GM23338 (cell line): ENCODE data around the gene CABLES1. TPM values are rescaled to one million over a fixed set of nuclear protein-coding genes. Genes with fewer than 3 reads are reported as not detected.

Experiments used
- ATAC-seq: fragments of 200-7000 bp; cut with Tn5 transposase; 3 replicates; pipeline ENCODE4 v1.9.1; 2020
- DNase-seq: peaks from one replicate; pipeline ENCODE4 v3.0.0-alpha.2; 2015; ENCODE audit warnings: low spot score
- H2AFZ ChIP-seq: fragments of 200-600 bp; sonication (generic); 2 replicates; pipeline ENCODE4 v1.8.0; 2016; ENCODE audit warnings: antibody characterized with exemption, mild to moderate bottlenecking, moderate library complexity
- H3F3A ChIP-seq: fragments of 200-600 bp; sonication (generic); replicated peaks from 2 replicates; pipeline ENCODE4 v1.8.0; 2017; ENCODE audit warnings: antibody characterized with exemption, mixed run types, low read depth
- H3K27ac ChIP-seq: fragments of 200-600 bp; sonication (generic); 2 replicates; pipeline ENCODE4 v1.6.1; 2016; ENCODE audit warnings: low read depth
- H3K27me3 ChIP-seq: fragments of 200-600 bp; sonication (generic); 2 replicates; pipeline ENCODE4 v1.8.0; 2016; ENCODE audit warnings: mild to moderate bottlenecking, mixed run types, moderate library complexity; ENCODE audit not compliant: insufficient read depth
- H3K36me3 ChIP-seq: fragments of 200-600 bp; sonication (generic); 2 replicates; pipeline ENCODE4 v1.8.0; 2016; ENCODE audit warnings: mild to moderate bottlenecking; ENCODE audit not compliant: insufficient read depth
- H3K4me1 ChIP-seq: fragments of 200-600 bp; sonication (generic); 2 replicates; pipeline ENCODE4 v1.8.0; 2016; ENCODE audit warnings: mild to moderate bottlenecking, moderate library complexity; ENCODE audit not compliant: insufficient read depth
- H3K4me2 ChIP-seq: fragments of 200-600 bp; sonication (generic); 2 replicates; pipeline ENCODE4 v1.7.1; 2017; ENCODE audit warnings: mixed run types
- H3K4me3 ChIP-seq: fragments of 200-600 bp; sonication (generic); 2 replicates; pipeline ENCODE4 v1.6.1; 2016; ENCODE audit warnings: mixed run types
- H3K79me2 ChIP-seq: fragments of 200-600 bp; sonication (generic); replicated peaks from 2 replicates; pipeline ENCODE4 v1.8.0; 2017; ENCODE audit warnings: mild to moderate bottlenecking; ENCODE audit not compliant: insufficient read depth
- H3K9me2 ChIP-seq: fragments of 200-600 bp; sonication (generic); 2 replicates; pipeline ENCODE4 v1.8.0; 2017; ENCODE audit not compliant: insufficient read depth
- H4K20me1 ChIP-seq: fragments of 200-600 bp; sonication (generic); replicated peaks from 2 replicates; pipeline ENCODE4 v1.8.0; 2017; ENCODE audit warnings: mild to moderate bottlenecking; ENCODE audit not compliant: insufficient read depth
- H3K27ac Mint-ChIP-seq: 2 replicates; pipeline ENCODE4 v1.8.0; 2020; ENCODE audit warnings: inconsistent platforms, mild to moderate bottlenecking, moderate library complexity, mixed read lengths
- H3K27me3 Mint-ChIP-seq: 3 replicates; pipeline ENCODE4 v1.8.0; 2022; ENCODE audit warnings: low read depth, mild to moderate bottlenecking, moderate library complexity, mixed read lengths, inconsistent platforms; ENCODE audit not compliant: insufficient read depth, poor library complexity
- H3K36me3 Mint-ChIP-seq: 3 replicates; pipeline ENCODE4 v1.8.0; 2021; ENCODE audit warnings: low read depth, mild to moderate bottlenecking, inconsistent platforms, moderate library complexity, mixed read lengths
- H3K4me1 Mint-ChIP-seq: 3 replicates; pipeline ENCODE4 v1.8.0; 2020; ENCODE audit warnings: mild to moderate bottlenecking, inconsistent platforms, mixed read lengths
- H3K4me3 Mint-ChIP-seq: 3 replicates; pipeline ENCODE4 v1.8.0; 2021; ENCODE audit warnings: moderate library complexity, mild to moderate bottlenecking, inconsistent platforms, mixed read lengths
- H3K9me3 Mint-ChIP-seq: 3 replicates; pipeline ENCODE4 v1.8.0; 2020; ENCODE audit warnings: moderate library complexity, mild to moderate bottlenecking, inconsistent platforms, mixed read lengths
- CREB1 ChIP-seq: fragments of 250-450 bp; sonication (Bioruptor Pico); IDR thresholded peaks from 2 replicates; pipeline ENCODE4 v1.5.0; 2020; ENCODE audit warnings: low read depth, mild to moderate bottlenecking, moderate library complexity
- EZH2 ChIP-seq: fragments of 200-600 bp; sonication (generic); IDR thresholded peaks from one replicate; pipeline ENCODE4 v1.8.0; 2017; ENCODE audit warnings: antibody characterized with exemption, mild to moderate bottlenecking, low read depth; ENCODE audit not compliant: unreplicated experiment
- EZH2phosphoT487 ChIP-seq: fragments of 200-600 bp; sonication (generic); IDR thresholded peaks from one replicate; pipeline ENCODE4 v1.8.1; 2018; ENCODE audit warnings: antibody characterized with exemption; ENCODE audit not compliant: unreplicated experiment
- JUNB ChIP-seq: IDR thresholded peaks from one replicate; pipeline ENCODE4 v1.6.1; 2016; ENCODE audit warnings: antibody characterized with exemption; ENCODE audit not compliant: unreplicated experiment
- NANOG ChIP-seq: IDR thresholded peaks from 2 replicates; pipeline ENCODE4 v1.6.1; 2016; ENCODE audit warnings: antibody characterized with exemption, borderline replicate concordance
- POLR2AphosphoS5 ChIP-seq: IDR thresholded peaks from 2 replicates; pipeline ENCODE4 v1.6.1; 2016; ENCODE audit warnings: antibody characterized with exemption, low read depth
- STAT1 ChIP-seq: IDR thresholded peaks from one replicate; pipeline ENCODE4 v1.6.1; 2016; ENCODE audit warnings: antibody characterized with exemption; ENCODE audit not compliant: unreplicated experiment
- ZNF114 ChIP-seq: fragments of 250-450 bp; sonication (Bioruptor Pico); IDR thresholded peaks from 2 replicates; pipeline ENCODE4 v1.5.0; 2020; ENCODE audit warnings: mild to moderate bottlenecking, moderate library complexity
- ZNF331 ChIP-seq: fragments of 250-450 bp; sonication (Bioruptor Pico); IDR thresholded peaks from 2 replicates; pipeline ENCODE4 v1.5.0; 2020; ENCODE audit warnings: low read depth, mild to moderate bottlenecking, moderate library complexity
- polyA plus RNA-seq: library from polyadenylated mRNA; unstranded; fragments of >200 nt; fragmentation: Nextera tagmentation; extraction: Ambion mirVana; gene quantifications from 2 replicates; pipeline ENCODE4 v1.2.1, GENCODE V29; 2016
- total RNA-seq: library from RNA; depleted of rRNA; stranded (reverse); fragments of >200 nt; shearing (Covaris generic); gene quantifications from 2 replicates; pipeline ENCODE4 v1.2.3, GENCODE V29; 2014
- TF ChIP-seq, protein P1 (sequence below): IDR thresholded peaks from one replicate; pipeline ENCODE4 v1.6.1; 2018; ENCODE audit warnings: antibody characterized with exemption; ENCODE audit not compliant: unreplicated experiment
- TF ChIP-seq, protein P2 (sequence below), 2 experiments: fragments of 200-600 bp in 1 of 2; sonication (generic) in 1 of 2; conservative IDR thresholded peaks; 2 replicates each; pipeline versions ENCODE4 v1.5.1 to v1.6.1; 2016 to 2017; ENCODE audit warnings: antibody characterized with exemption in 2 of 2, low read depth in 2 of 2, mild to moderate bottlenecking in 2 of 2, moderate library complexity in 1 of 2
- TF ChIP-seq, protein P3 (sequence below): fragments of 250-450 bp; sonication (Bioruptor Pico); IDR thresholded peaks from 2 replicates; pipeline ENCODE4 v1.5.0; 2020; ENCODE audit warnings: mild to moderate bottlenecking, moderate library complexity
- TF ChIP-seq, protein P4 (sequence below): IDR thresholded peaks from 2 replicates; pipeline ENCODE4 v1.6.1; 2016; ENCODE audit warnings: antibody characterized with exemption

The CABLES1 gene
- total and polyA plus RNA-seq, 2 experiments from 2014 or later, result 2.6 to 12.4 TPM

DNA sequence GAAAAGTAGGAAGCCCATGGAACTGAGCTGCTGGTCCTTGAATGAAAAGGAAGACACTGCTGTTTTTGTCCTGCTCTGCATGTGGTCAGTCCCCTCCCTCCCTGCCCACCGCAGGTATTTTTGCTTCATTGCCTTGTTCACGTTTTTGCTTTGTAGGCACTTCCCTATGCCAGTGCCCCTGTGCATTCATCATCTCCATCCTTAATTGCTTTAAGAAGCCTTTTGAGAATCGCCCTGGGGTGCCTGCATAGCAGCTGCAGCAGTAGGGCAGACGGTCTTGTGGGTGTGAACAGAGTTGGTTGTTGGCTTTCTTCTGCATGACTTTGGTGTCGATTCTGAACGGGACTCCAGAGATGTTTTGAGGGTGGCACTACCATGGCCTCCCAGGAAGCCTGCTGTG is 97.0 kb downstream of the CABLES1 start:
- 0 out of 2 replicates have a peak, but pooled peaks cover 4% of the 10 kb centered on the region for H3F3A ChIP-seq
- Mint-ChIP-seq H3K4me3 (no peak overlapping the region), H3K9me3 (no peaks in the 10 kb centered on the region), H3K27ac (no peak overlapping the region), H3K36me3 (peaks cover 46% of the 10 kb centered on the region), H3K27me3 (peaks cover 8% of the 10 kb centered on the region), H3K4me1 (peaks cover 52% of the 10 kb centered on the region)
- no peak for ATAC-seq
- H3K27me3 ChIP-seq, result no peaks in the 10 kb centered on the region
- no peak overlapping the region for H3K4me3 ChIP-seq
- H3K27ac ChIP-seq, result no peak overlapping the region
- DNase-seq, result no peak
- H3K4me1 ChIP-seq, result peaks cover 25% of the 10 kb centered on the region
- H3K79me2 ChIP-seq, result no peaks in the 10 kb centered on the region
- H3K36me3 ChIP-seq, result no peaks in the 10 kb centered on the region; the same call in 1 of the 2 replicates
- no peak overlapping the region for H3K4me2 ChIP-seq
- no peaks in the 10 kb centered on the region for H3K9me2 ChIP-seq
- TF ChIP-seq, protein P1, sequence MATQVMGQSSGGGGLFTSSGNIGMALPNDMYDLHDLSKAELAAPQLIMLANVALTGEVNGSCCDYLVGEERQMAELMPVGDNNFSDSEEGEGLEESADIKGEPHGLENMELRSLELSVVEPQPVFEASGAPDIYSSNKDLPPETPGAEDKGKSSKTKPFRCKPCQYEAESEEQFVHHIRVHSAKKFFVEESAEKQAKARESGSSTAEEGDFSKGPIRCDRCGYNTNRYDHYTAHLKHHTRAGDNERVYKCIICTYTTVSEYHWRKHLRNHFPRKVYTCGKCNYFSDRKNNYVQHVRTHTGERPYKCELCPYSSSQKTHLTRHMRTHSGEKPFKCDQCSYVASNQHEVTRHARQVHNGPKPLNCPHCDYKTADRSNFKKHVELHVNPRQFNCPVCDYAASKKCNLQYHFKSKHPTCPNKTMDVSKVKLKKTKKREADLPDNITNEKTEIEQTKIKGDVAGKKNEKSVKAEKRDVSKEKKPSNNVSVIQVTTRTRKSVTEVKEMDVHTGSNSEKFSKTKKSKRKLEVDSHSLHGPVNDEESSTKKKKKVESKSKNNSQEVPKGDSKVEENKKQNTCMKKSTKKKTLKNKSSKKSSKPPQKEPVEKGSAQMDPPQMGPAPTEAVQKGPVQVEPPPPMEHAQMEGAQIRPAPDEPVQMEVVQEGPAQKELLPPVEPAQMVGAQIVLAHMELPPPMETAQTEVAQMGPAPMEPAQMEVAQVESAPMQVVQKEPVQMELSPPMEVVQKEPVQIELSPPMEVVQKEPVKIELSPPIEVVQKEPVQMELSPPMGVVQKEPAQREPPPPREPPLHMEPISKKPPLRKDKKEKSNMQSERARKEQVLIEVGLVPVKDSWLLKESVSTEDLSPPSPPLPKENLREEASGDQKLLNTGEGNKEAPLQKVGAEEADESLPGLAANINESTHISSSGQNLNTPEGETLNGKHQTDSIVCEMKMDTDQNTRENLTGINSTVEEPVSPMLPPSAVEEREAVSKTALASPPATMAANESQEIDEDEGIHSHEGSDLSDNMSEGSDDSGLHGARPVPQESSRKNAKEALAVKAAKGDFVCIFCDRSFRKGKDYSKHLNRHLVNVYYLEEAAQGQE, result no peak
- TF ChIP-seq EZH2, result no peak
- TF ChIP-seq CREB1, result no peak
- TF ChIP-seq JUNB, result no peak
- TF ChIP-seq, protein P2, sequence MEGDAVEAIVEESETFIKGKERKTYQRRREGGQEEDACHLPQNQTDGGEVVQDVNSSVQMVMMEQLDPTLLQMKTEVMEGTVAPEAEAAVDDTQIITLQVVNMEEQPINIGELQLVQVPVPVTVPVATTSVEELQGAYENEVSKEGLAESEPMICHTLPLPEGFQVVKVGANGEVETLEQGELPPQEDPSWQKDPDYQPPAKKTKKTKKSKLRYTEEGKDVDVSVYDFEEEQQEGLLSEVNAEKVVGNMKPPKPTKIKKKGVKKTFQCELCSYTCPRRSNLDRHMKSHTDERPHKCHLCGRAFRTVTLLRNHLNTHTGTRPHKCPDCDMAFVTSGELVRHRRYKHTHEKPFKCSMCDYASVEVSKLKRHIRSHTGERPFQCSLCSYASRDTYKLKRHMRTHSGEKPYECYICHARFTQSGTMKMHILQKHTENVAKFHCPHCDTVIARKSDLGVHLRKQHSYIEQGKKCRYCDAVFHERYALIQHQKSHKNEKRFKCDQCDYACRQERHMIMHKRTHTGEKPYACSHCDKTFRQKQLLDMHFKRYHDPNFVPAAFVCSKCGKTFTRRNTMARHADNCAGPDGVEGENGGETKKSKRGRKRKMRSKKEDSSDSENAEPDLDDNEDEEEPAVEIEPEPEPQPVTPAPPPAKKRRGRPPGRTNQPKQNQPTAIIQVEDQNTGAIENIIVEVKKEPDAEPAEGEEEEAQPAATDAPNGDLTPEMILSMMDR (conservative IDR thresholded peaks at IDR 0.05; ENCODE audit: low read depth in 2 of 2), result no peak
- no peak for TF ChIP-seq POLR2AphosphoS5
- TF ChIP-seq ZNF331 (CRISPR knock-in tag), result no peak
- no peak for TF ChIP-seq ZNF114 (CRISPR knock-in tag)
- no peak for TF ChIP-seq NANOG
- TF ChIP-seq EZH2phosphoT487, result no peak
- TF ChIP-seq, protein P3, sequence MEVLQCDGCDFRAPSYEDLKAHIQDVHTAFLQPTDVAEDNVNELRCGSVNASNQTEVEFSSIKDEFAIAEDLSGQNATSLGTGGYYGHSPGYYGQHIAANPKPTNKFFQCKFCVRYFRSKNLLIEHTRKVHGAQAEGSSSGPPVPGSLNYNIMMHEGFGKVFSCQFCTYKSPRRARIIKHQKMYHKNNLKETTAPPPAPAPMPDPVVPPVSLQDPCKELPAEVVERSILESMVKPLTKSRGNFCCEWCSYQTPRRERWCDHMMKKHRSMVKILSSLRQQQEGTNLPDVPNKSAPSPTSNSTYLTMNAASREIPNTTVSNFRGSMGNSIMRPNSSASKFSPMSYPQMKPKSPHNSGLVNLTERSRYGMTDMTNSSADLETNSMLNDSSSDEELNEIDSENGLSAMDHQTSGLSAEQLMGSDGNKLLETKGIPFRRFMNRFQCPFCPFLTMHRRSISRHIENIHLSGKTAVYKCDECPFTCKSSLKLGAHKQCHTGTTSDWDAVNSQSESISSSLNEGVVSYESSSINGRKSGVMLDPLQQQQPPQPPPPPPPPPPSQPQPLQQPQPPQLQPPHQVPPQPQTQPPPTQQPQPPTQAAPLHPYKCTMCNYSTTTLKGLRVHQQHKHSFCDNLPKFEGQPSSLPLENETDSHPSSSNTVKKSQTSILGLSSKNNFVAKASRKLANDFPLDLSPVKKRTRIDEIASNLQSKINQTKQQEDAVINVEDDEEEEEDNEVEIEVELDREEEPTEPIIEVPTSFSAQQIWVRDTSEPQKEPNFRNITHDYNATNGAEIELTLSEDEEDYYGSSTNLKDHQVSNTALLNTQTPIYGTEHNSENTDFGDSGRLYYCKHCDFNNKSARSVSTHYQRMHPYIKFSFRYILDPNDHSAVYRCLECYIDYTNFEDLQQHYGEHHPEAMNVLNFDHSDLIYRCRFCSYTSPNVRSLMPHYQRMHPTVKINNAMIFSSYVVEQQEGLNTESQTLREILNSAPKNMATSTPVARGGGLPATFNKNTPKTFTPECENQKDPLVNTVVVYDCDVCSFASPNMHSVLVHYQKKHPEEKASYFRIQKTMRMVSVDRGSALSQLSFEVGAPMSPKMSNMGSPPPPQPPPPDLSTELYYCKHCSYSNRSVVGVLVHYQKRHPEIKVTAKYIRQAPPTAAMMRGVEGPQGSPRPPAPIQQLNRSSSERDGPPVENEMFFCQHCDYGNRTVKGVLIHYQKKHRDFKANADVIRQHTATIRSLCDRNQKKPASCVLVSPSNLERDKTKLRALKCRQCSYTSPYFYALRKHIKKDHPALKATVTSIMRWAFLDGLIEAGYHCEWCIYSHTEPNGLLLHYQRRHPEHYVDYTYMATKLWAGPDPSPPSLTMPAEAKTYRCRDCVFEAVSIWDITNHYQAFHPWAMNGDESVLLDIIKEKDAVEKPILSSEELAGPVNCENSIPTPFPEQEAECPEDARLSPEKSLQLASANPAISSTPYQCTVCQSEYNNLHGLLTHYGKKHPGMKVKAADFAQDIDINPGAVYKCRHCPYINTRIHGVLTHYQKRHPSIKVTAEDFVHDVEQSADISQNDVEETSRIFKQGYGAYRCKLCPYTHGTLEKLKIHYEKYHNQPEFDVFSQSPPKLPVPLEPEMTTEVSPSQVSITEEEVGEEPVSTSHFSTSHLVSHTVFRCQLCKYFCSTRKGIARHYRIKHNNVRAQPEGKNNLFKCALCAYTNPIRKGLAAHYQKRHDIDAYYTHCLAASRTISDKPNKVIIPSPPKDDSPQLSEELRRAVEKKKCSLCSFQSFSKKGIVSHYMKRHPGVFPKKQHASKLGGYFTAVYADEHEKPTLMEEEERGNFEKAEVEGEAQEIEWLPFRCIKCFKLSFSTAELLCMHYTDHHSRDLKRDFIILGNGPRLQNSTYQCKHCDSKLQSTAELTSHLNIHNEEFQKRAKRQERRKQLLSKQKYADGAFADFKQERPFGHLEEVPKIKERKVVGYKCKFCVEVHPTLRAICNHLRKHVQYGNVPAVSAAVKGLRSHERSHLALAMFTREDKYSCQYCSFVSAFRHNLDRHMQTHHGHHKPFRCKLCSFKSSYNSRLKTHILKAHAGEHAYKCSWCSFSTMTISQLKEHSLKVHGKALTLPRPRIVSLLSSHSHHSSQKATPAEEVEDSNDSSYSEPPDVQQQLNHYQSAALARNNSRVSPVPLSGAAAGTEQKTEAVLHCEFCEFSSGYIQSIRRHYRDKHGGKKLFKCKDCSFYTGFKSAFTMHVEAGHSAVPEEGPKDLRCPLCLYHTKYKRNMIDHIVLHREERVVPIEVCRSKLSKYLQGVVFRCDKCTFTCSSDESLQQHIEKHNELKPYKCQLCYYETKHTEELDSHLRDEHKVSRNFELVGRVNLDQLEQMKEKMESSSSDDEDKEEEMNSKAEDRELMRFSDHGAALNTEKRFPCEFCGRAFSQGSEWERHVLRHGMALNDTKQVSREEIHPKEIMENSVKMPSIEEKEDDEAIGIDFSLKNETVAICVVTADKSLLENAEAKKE (CRISPR knock-in tag), result no peak
- TF ChIP-seq STAT1, result no peak
- TF ChIP-seq, protein P4, sequence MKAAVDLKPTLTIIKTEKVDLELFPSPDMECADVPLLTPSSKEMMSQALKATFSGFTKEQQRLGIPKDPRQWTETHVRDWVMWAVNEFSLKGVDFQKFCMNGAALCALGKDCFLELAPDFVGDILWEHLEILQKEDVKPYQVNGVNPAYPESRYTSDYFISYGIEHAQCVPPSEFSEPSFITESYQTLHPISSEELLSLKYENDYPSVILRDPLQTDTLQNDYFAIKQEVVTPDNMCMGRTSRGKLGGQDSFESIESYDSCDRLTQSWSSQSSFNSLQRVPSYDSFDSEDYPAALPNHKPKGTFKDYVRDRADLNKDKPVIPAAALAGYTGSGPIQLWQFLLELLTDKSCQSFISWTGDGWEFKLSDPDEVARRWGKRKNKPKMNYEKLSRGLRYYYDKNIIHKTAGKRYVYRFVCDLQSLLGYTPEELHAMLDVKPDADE, result no peak
- no peak overlapping the region for H2AFZ ChIP-seq
- no peaks in the 10 kb centered on the region for H4K20me1 ChIP-seq
